K562 (cell line): ENCODE measurements around the gene EEF2. TPM values are rescaled to one million over a fixed set of nuclear protein-coding genes. Genes with fewer than 3 reads are reported as not detected.
A peak's percentile ranks its signal among the peaks of the same experiment; 100 is the strongest.

Experiments
- ATAC-seq: fragments of 200-7000 bp; cut with Tn5 transposase; 3 replicates; pipeline ENCODE4 v1.9.1; 2020; ENCODE audit warnings: moderate library complexity
- BruUV-seq: library from RNA; stranded (reverse); fragments of 400-500 nt; replicated peaks from 2 replicates; lab custom pipeline; 2021; lab: Mats Ljungman, UMichigan
- CTCF ChIA-PET: fragments of 300-600 bp; formaldehyde crosslinking; extraction: SDS; loops from one replicate; lab custom pipeline; 2021; ENCODE audit warnings: low intra/inter-chr PET ratio; lab: Yijun Ruan, JAX
- POLR2A ChIA-PET: fragments of 300-600, 350-650 bp; sonication (Branson Sonifier 250); formaldehyde crosslinking; extraction: SDS; loops from one replicate; lab custom pipeline; 2021; ENCODE audit warnings: antibody characterized with exemption, inconsistent platforms; lab: Yijun Ruan, JAX
- DNase-seq, 4 experiments: peaks; one replicate each; pipeline versions ENCODE4 v3.0.0 to v3.0.0-alpha.2; 2011 to 2018; ENCODE audit warnings: low spot score in 3 of 4, mixed read lengths in 3 of 4; ENCODE audit errors: extremely low read depth in 1 of 4
- FAIRE-seq: peaks from 2 replicates; lab custom pipeline; 2011; peaks lifted over from hg19 to GRCh38; lab: Jason Lieb, UNC
- H2AFZ ChIP-seq: 2 replicates; pipeline ENCODE4 v1.6.0; 2011; ENCODE audit warnings: low read depth, low read length, control low read depth, inconsistent platforms
- H3K27ac ChIP-seq: fragments of 200-600 bp; 3 replicates; pipeline ENCODE4 v1.8.0; 2011; ENCODE audit warnings: low read depth, mild to moderate bottlenecking, control low read depth, inconsistent platforms, low read length, moderate library complexity, mixed read lengths; ENCODE audit errors: extremely low read depth
- H3K27me3 ChIP-seq, 2 experiments: fragments of 300-600 bp in 1 of 2; 2 replicates in 1 of 2; 3 replicates in 1 of 2; pipeline versions ENCODE4 v1.6.0 to v1.8.0; 2011; ENCODE audit warnings: inconsistent platforms in 2 of 2, low read length in 2 of 2, mild to moderate bottlenecking in 1 of 2, mixed read lengths in 1 of 2, moderate library complexity in 1 of 2; ENCODE audit not compliant: control insufficient read depth in 2 of 2, insufficient read depth in 2 of 2
- H3K36me3 ChIP-seq: fragments of 300-600 bp; 3 replicates; pipeline ENCODE4 v1.8.0; 2011; ENCODE audit warnings: mild to moderate bottlenecking, low read length, inconsistent platforms; ENCODE audit not compliant: control insufficient read depth, insufficient read depth
- H3K4me1 ChIP-seq, 2 experiments: fragments of 200-600 bp in 1 of 2; replicated peaks in 1 of 2; 2 replicates in 1 of 2; 3 replicates in 1 of 2; pipeline versions ENCODE4 v1.5.1 to v1.8.0; 2011; ENCODE audit warnings: inconsistent platforms in 2 of 2, low read length in 2 of 2, mild to moderate bottlenecking in 1 of 2, mixed read lengths in 1 of 2, moderate library complexity in 1 of 2; ENCODE audit not compliant: control insufficient read depth in 2 of 2, insufficient read depth in 2 of 2
- H3K4me2 ChIP-seq: 2 replicates; pipeline ENCODE4 v1.6.1; 2011; ENCODE audit warnings: low read length, control low read depth, inconsistent platforms, mixed read lengths; ENCODE audit not compliant: insufficient read depth
- H3K4me3 ChIP-seq: fragments of 200-600 bp; sonication (generic), shearing (Covaris generic); 2 replicates; pipeline ENCODE4 v1.5.1; 2016; ENCODE audit warnings: control low read depth, inconsistent platforms
- H3K79me2 ChIP-seq: fragments of 200-600 bp; 3 replicates; pipeline ENCODE4 v1.8.0; 2011; ENCODE audit warnings: low read length, inconsistent platforms; ENCODE audit not compliant: control insufficient read depth, insufficient read depth
- H3K9ac ChIP-seq, 2 experiments: 2 replicates each; pipeline versions ENCODE4 v1.6.0 to v1.6.1; 2011; ENCODE audit warnings: low read depth in 2 of 2, low read length in 2 of 2, control low read depth in 1 of 2, inconsistent platforms in 1 of 2, mild to moderate bottlenecking in 1 of 2, mixed read lengths in 1 of 2; ENCODE audit not compliant: insufficient read depth in 1 of 2
- H3K9me1 ChIP-seq: one replicate; pipeline ENCODE4 v1.6.0; 2011; ENCODE audit warnings: inconsistent platforms, mild to moderate bottlenecking, low read length, moderate library complexity; ENCODE audit not compliant: control insufficient read depth, insufficient read depth
- H3K9me3 ChIP-seq: replicated peaks from 2 replicates; pipeline ENCODE4 v1.5.1; 2011; ENCODE audit warnings: low read depth, low read length, inconsistent platforms; ENCODE audit not compliant: control insufficient read depth, insufficient read depth
- H4K20me1 ChIP-seq: replicated peaks from 2 replicates; pipeline ENCODE4 v1.6.1; 2011; ENCODE audit warnings: low read length, inconsistent platforms, mixed read lengths; ENCODE audit not compliant: control insufficient read depth, insufficient read depth
- ATF6 ChIP-seq: sonication (generic); formaldehyde crosslinking; IDR thresholded peaks from 2 replicates; pipeline ENCODE4 v1.4.0; 2020; ENCODE audit warnings: mild to moderate bottlenecking, missing genetic modification reagents
- ETV6 ChIP-seq, 3 experiments: fragments of 150-350 bp in 1 of 3; sonication (generic) in 1 of 3; formaldehyde crosslinking in 1 of 3; IDR thresholded peaks; 2 replicates each; pipeline versions ENCODE4 v1.6.1 to v1.8.0; 2014 to 2022; ENCODE audit warnings: borderline replicate concordance in 2 of 3, low read depth in 2 of 3, antibody characterized with exemption in 1 of 3, low read length in 1 of 3, mild to moderate bottlenecking in 1 of 3, missing genetic modification reagents in 1 of 3
- FOS ChIP-seq: IDR thresholded peaks from 3 replicates; pipeline ENCODE4 v1.6.1; 2011; ENCODE audit not compliant: insufficient read length; ENCODE audit errors: extremely low read depth
- IRF1 ChIP-seq: sonication (generic); formaldehyde crosslinking; IDR thresholded peaks from 2 replicates; pipeline ENCODE4 v1.8.0; 2022; ENCODE audit warnings: missing genetic modification reagents, mild to moderate bottlenecking, borderline replicate concordance
- MXD1 ChIP-seq: fragments of 250-450 bp; sonication (Bioruptor Pico); IDR thresholded peaks from 2 replicates; pipeline ENCODE4 v1.8.0; 2021; ENCODE audit warnings: borderline replicate concordance, mild to moderate bottlenecking, moderate library complexity; ENCODE audit not compliant: poor library complexity, severe bottlenecking
- PCBP1 ChIP-seq: fragments of 200-400 bp; formaldehyde crosslinking; IDR thresholded peaks from 2 replicates; pipeline ENCODE4 v1.6.1; 2018; ENCODE audit warnings: mild to moderate bottlenecking, low read depth, low read length; ENCODE audit not compliant: poor library complexity, severe bottlenecking
- POLR2G ChIP-seq: fragments of 200-400 bp; formaldehyde crosslinking; IDR thresholded peaks from 2 replicates; pipeline ENCODE4 v1.6.1; 2017; ENCODE audit warnings: low read depth, mild to moderate bottlenecking, antibody characterized with exemption, low read length, moderate library complexity
- RBFOX2 ChIP-seq: fragments of 200-400 bp; formaldehyde crosslinking; IDR thresholded peaks from 2 replicates; pipeline ENCODE4 v1.6.1; 2017; ENCODE audit warnings: low read depth, mild to moderate bottlenecking, low read length, moderate library complexity
- RBM22 ChIP-seq: fragments of 200-400 bp; formaldehyde crosslinking; IDR thresholded peaks from 2 replicates; pipeline ENCODE4 v1.6.1; 2018; ENCODE audit warnings: low read length, low read depth; ENCODE audit not compliant: poor library complexity, severe bottlenecking
- SNAPC5 ChIP-seq: fragments of 250-450 bp; sonication (Bioruptor Pico); IDR thresholded peaks from 2 replicates; pipeline ENCODE4 v1.8.0; 2021; ENCODE audit warnings: moderate library complexity, mild to moderate bottlenecking, inconsistent platforms
- SUPT5H ChIP-seq: fragments of 450-650 bp; IDR thresholded peaks from 2 replicates; pipeline ENCODE4 v1.6.1; 2016
- ZBTB33 ChIP-seq: sonication (generic); formaldehyde crosslinking; IDR thresholded peaks from 2 replicates; pipeline ENCODE4 v1.8.1; 2023; ENCODE audit warnings: mild to moderate bottlenecking, missing genetic modification reagents
- ZNF586 ChIP-seq: fragments of 450-650 bp; formaldehyde crosslinking; conservative IDR thresholded peaks from 2 replicates; pipeline ENCODE4 v1.4.0; 2020; ENCODE audit warnings: mild to moderate bottlenecking, moderate library complexity
- WGBS: fragments of 100-300 bp; shearing (Covaris generic); methylation state at CpG from one replicate; pipeline ENCODE4 v1.1.6; 2016; ENCODE audit warnings: low coverage, mixed read lengths; ENCODE audit not compliant: insufficient coverage; ENCODE audit errors: missing lambda C conversion rate; 5-methylcytosine and 5-hydroxymethylcytosine counted together
- in situ Hi-C: fragments of 300-500 bp; cut with MboI; formaldehyde crosslinking; loops from 4 replicates; pipeline ENCODE4 v1.15.0; 2018; ENCODE audit warnings: inconsistent platforms, mixed read lengths
- intact Hi-C: fragments of 100-400 bp; cut with micrococcal nuclease; formaldehyde crosslinking; loops from 2 replicates; pipeline ENCODE4 v1.14.2; 2022
- polyA plus RNA-seq, 8 experiments: library from polyadenylated mRNA; depleted of rRNA in 4 of 8; stranded (reverse) in 5 of 8; unstranded in 3 of 8; fragments of >200 nt; fragmentation: Nextera tagmentation in 2 of 8; fragmentation: Illumina TruSeq in 1 of 8; extraction: Ambion mirVana in 2 of 8; extraction: Trizol in 1 of 8; gene quantifications; 2 replicates each; pipeline versions ENCODE4 v1.2.1 to v1.2.3, GENCODE V29; 2011 to 2014; ENCODE audit warnings: inconsistent platforms in 1 of 8, missing spikeins in 1 of 8
- total RNA-seq, 7 experiments: library from RNA; depleted of rRNA in 6 of 7; stranded (reverse); fragments of >200 nt in 6 of 7; fragmentation: Illumina TruSeq in 2 of 7; extraction: Trizol in 2 of 7; gene quantifications; 2 replicates each; pipeline versions ENCODE4 v1.2.1 to v1.2.3, GENCODE V29; 2011 to 2021; ENCODE audit warnings: low replicate concordance in 1 of 7

Gene EEF2
- total and polyA plus RNA-seq, 9 of the 15 experiments (the other 6 are each of a cell fraction or from before 2014, with no cell fraction given) = 372 to 3,003 (median 1,453) TPM

GRCh38 chr19:3980353-3981251 lies 4.7 kb downstream of the EEF2 start:
- Histone ChIP-seq H3K36me3 (peaks cover 95% of the 10 kb centered on the region), H3K79me2 (peaks cover 81% of the 10 kb centered on the region), H4K20me1 (peaks cover 90% of the 10 kb centered on the region), H3K4me3 (no peak overlapping the region), H3K4me2 (no peak overlapping the region), H3K9ac (peak overlapping the region in 1 of 2 experiments; percentile 71; a peak in 1 of 4 replicates), H3K4me1 (peaks cover 13 to 73% of the 10 kb centered on the region in 2 experiments; a peak in 4 of 5 replicates), H3K9me3 (no peaks in the 10 kb centered on the region), H3K27me3 (no peaks in the 10 kb centered on the region), H2AFZ (no peak overlapping the region), H3K9me1 (peaks cover 35% of the 10 kb centered on the region), H3K27ac (no peak overlapping the region)
- FAIRE-seq (no peak), DNase-seq (peak in 2 of 4 experiments; percentile 22 to 25), ATAC-seq (no peak)
- in situ Hi-C loops = loop anchor here (5.0 kb wide), 1 partner anchor 222 kb away; no protein-coding TSS in a partner anchor
- POLR2A ChIA-PET = interaction anchor here (0.6 to 9.7 kb wide), 7 partner anchors 11 to 421 kb away, joined by 3 to 215 read pairs (median 3); partner anchors contain the start of gene DAPK3
- 96% methylated on average over 19 of the region's 31 CpGs for WGBS
- intact Hi-C loops = no loop called here
- BruUV-seq = TSS peak; percentile 0
- CTCF ChIA-PET = no interaction called here
- TF ChIP-seq FOS (no peak), ATF6 (no peak), ZNF586 (no peak), ETV6 (IDR thresholded peaks at IDR 0.05; ENCODE audit: borderline replicate concordance in 1 of 2, low read depth in 2 of 2, low read length in 1 of 2) (no peak), ETV6 (CRISPR knock-in tag; IDR thresholded peaks at IDR 0.05; ENCODE audit: borderline replicate concordance) (0 out of 2 replicates have a peak, but pooled peaks have one; percentile 20), SUPT5H (peak; percentile 13), RBFOX2 (peak; percentile 67), MXD1 (CRISPR knock-in tag) (no peak), RBM22 (peak; percentile 86), PCBP1 (peak; percentile 69), SNAPC5 (CRISPR knock-in tag) (no peak), POLR2G (0 out of 2 replicates have a peak, but pooled peaks have one; percentile 49), ZBTB33 (peak; percentile 43; the same call in 1 of the 2 replicates), IRF1 (CRISPR knock-in tag) (0 out of 2 replicates have a peak, but pooled peaks have one; percentile 15)
